GM10248 (cell line): ENCODE data around the gene GLOD4.

Source experiments
- CTCF ChIA-PET: fragments of 300-600 bp; sonication (Branson Sonifier 250); formaldehyde crosslinking; extraction: SDS; loops from one replicate; lab custom pipeline; 2021; ENCODE audit warnings: antibody characterized with exemption; lab: Yijun Ruan, JAX
- POLR2A ChIA-PET: fragments of 350-650 bp; sonication (Branson Sonifier 250); formaldehyde crosslinking; extraction: SDS; loops from one replicate; lab custom pipeline; 2020; ENCODE audit warnings: antibody characterized with exemption; lab: Yijun Ruan, JAX
- DNase-seq: peaks from one replicate; pipeline ENCODE4 v3.0.0; 2012; ENCODE audit errors: extremely low spot score
- TF ChIP-seq, protein P1 (sequence below): IDR thresholded peaks from 2 replicates; pipeline ENCODE4 v1.5.1; 2012; ENCODE audit warnings: mild to moderate bottlenecking, low read depth; ENCODE audit errors: extremely low read depth, missing control alignments, control extremely low read depth

GLOD4 gene

GRCh38 chr17:740240-741017 lies 41.7 kb downstream of the GLOD4 start:
- TF ChIP-seq, protein P1, sequence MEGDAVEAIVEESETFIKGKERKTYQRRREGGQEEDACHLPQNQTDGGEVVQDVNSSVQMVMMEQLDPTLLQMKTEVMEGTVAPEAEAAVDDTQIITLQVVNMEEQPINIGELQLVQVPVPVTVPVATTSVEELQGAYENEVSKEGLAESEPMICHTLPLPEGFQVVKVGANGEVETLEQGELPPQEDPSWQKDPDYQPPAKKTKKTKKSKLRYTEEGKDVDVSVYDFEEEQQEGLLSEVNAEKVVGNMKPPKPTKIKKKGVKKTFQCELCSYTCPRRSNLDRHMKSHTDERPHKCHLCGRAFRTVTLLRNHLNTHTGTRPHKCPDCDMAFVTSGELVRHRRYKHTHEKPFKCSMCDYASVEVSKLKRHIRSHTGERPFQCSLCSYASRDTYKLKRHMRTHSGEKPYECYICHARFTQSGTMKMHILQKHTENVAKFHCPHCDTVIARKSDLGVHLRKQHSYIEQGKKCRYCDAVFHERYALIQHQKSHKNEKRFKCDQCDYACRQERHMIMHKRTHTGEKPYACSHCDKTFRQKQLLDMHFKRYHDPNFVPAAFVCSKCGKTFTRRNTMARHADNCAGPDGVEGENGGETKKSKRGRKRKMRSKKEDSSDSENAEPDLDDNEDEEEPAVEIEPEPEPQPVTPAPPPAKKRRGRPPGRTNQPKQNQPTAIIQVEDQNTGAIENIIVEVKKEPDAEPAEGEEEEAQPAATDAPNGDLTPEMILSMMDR, result no peak
- ChIA-PET CTCF (interaction anchor here (1.1 to 1.7 kb wide), 3 partner anchors 9 to 12 kb away, joined by 3 to 4 read pairs (median 3); partner anchors contain the start of gene GEMIN4), POLR2A (no interaction called here)
- peak; percentile 75 for DNase-seq

DNA sequence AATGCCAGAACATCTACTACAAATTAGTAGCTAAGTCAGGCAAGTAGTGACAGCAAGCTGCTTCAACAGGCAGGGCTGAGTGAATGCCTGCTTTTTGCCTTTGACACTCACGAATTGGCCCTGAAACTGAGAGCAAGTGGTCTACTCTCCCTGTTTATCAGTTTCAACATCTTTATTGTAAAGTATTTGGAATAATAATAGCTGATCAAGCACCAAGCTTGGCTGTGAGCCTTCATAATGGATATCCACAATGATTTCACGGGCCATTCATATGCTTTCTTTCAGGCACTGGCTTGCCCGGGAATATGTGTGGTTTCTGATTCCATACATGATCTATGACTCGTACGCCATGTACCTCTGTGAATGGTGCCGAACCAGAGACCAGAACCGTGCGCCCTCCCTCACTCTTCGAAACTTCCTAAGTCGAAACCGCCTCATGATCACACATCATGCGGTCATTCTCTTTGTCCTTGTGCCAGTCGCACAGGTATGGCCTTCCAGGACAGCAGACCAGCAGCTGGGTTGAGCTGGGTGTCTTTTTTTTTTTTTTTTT lies 44.4 kb downstream of the GLOD4 start:
- ChIA-PET POLR2A (no interaction called here), CTCF (interaction anchor here (1.7 to 3.8 kb wide), 3 partner anchors 15 to 38 kb away, joined by 5 to 10 read pairs (median 5); no protein-coding TSS in a partner anchor)
- no peak for DNase-seq
- TF ChIP-seq, protein P1, result no peak

DNA sequence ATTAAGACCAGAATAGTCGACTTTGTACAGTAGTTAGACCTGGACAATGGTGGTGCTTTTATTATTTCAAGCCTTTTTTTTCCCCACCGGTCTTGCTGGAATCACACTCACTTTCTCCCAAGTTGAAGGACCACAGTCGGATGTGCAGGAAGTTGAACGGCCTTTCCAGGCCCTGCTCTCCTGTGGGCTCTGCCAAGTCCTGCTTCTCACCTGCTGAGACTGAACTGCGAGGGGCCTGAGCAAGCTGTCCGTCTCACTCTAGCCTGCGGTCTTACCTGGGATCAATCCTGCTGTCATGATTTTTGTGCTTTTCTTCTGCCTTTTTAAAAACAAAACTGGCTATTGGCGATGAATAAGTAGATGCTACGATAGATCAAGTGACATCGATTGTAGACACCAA lies 48.3 kb downstream of the GLOD4 start:
- no peak for DNase-seq
- ChIA-PET POLR2A (no interaction called here), CTCF (interaction anchor here (1.1 to 1.3 kb wide), 2 partner anchors 14 to 33 kb away, joined by 3 read pairs; no protein-coding TSS in a partner anchor)
- TF ChIP-seq, protein P1, result no peak

- CTCF ChIA-PET, result interaction anchor here (1.3 kb wide), 1 partner anchor 15 kb away, joined by 3 read pairs; no protein-coding TSS in a partner anchor
- TF ChIP-seq, protein P1, result no peak
- POLR2A ChIA-PET, result no interaction called here
- peak; percentile 52 for DNase-seq
Measured at GRCh38 chr17:732902-733720, 49.0 kb downstream of the GLOD4 start.

DNA sequence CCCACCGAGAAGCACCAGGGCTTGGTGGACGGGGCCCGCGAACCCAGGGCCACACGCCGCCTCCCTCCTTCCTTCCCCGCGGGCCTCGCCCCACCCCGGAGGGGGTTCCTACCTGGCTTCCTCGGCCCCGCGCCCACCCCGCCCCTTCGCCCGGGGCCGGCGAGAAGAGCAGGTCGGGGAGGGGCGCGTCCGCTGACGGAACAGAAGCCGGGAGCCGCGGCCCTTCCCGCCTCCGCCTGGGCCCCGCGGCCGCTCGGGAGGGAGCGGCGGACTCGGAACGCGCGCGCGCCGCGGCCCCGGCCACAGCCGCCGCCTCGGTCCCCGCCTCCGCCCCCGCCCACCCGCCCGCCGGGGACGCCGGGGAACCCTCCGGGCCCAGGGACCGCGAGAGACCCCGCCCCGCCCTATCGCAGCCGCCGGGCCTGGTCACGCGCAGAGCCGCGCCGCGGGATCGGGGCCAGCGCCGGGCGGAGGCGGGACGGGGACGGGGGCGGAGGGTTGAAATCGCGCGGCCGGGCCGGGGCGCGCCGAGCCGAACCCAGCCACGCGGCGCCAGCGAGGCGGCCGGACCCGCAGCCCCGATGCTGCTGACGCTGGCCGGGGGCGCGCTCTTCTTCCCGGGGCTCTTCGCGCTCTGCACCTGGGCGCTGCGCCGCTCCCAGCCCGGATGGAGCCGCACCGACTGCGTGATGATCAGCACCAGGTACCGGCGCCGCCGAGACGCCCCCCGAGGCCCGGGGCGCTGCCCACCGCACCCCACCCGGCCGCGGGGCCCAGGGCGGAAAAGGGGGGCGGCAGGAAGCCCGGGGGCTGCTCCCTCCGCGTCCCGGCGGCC lies 49.8 kb downstream of the GLOD4 start, which contains the start of gene TLCD3A:
Gene TLCD3A (plus strand): TSS at position 530 of the 835 bp plus-strand sequence. CDS start 52 bp downstream, at position 582.
- TF ChIP-seq, protein P1, result no peak
- POLR2A ChIA-PET, result no interaction called here
- peak; percentile 87 for DNase-seq
- CTCF ChIA-PET, result interaction anchor here (1.3 kb wide), 1 partner anchor 16 kb away, joined by 3 read pairs; no protein-coding TSS in a partner anchor
